Mucosa of descending colon (tissue), 3 donors: ENCODE results near the gene TULP3. TPM values are rescaled to one million over a fixed set of nuclear protein-coding genes. Genes with fewer than 3 reads are reported as not detected.
A peak's percentile ranks its signal among the peaks of the same experiment; 100 is the strongest.
"Not testable (repeated sequence)": the region's sequence is repeated elsewhere in the genome, so short reads cannot be mapped to it uniquely, and the experiment has no call there.

Source experiments
- ATAC-seq: fragments of 200-7000 bp; cut with Tn5 transposase; one replicate; pipeline ENCODE4 v1.9.1; 2020; ENCODE audit warnings: mild to moderate bottlenecking, moderate library complexity
- DNase-seq, 3 donors: peaks; one replicate each; pipeline ENCODE4 v3.0.0-alpha.2; 2020
- H3K36me3 ChIP-seq: fragments of 200-600 bp; one replicate; pipeline ENCODE4 v1.8.0; 2021; ENCODE audit warnings: low read depth, mild to moderate bottlenecking
- H3K4me1 ChIP-seq: fragments of 200-600 bp; one replicate; pipeline ENCODE4 v1.8.0; 2021; ENCODE audit warnings: low read depth, mild to moderate bottlenecking
- H3K4me3 ChIP-seq: fragments of 200-600 bp; one replicate; pipeline ENCODE4 v1.8.0; 2021; ENCODE audit warnings: mild to moderate bottlenecking
- H3K9me3 ChIP-seq: fragments of 200-600 bp; one replicate; pipeline ENCODE4 v1.8.0; 2021; ENCODE audit warnings: mild to moderate bottlenecking
- CTCF ChIP-seq: fragments of 200-600 bp; IDR thresholded peaks from one replicate; pipeline ENCODE4 v1.8.0; 2022; ENCODE audit warnings: antibody characterized with exemption, mild to moderate bottlenecking
- intact Hi-C, 2 donors: fragments of 100-400 bp; cut with DNase I in 1 of 2; cut with micrococcal nuclease in 1 of 2; formaldehyde crosslinking; loops; one replicate each; pipeline versions ENCODE4 v1.11.0 to v1.11.1; 2022; cut with DNase I, micrococcal nuclease
- total RNA-seq, 3 donors: library from RNA; stranded (reverse); fragmentation: NEBNext Ultra II Directional in 2 of 3; extraction: Animal tissue kit (Norgen Biotek cat#: 25700) in 2 of 3; gene quantifications; one replicate each; pipeline versions ENCODE4 v1.2.1 to v1.2.4, GENCODE V29; 2021 to 2023
- donor health status: DM: no; HTN: no; CAD: no; lungs with moderate emphysema.
- donor health status: DM: no; HTN: no; CAD: no.
- donor health status: DM: no; HTN: yes; CAD: no.

The TULP3 gene
- total RNA-seq, 3 donors from 2014 or later: 7.9 to 18.2 (median 8.2) TPM

GRCh38 chr12:2864198-2864597, 26.5 kb upstream of the TULP3 start:
- no peaks in the 10 kb centered on the region for H3K4me1 ChIP-seq
- no peak for TF ChIP-seq CTCF
- H3K36me3 ChIP-seq: no peaks in the 10 kb centered on the region
- H3K4me3 ChIP-seq: no peak overlapping the region
- intact Hi-C loops: no loop called here
- ATAC-seq (no peak), DNase-seq (no peak)
- H3K9me3 ChIP-seq: no peaks in the 10 kb centered on the region

- intact Hi-C loops, ATAC-seq, H3K4me1 ChIP-seq, H3K4me3 ChIP-seq, DNase-seq, H3K9me3 ChIP-seq, H3K36me3 ChIP-seq: not testable (repeated sequence)
Measured at GRCh38 chr12:2868986-2869632, 21.6 kb upstream of the TULP3 start.

- peaks cover 8% of the 10 kb centered on the region for H3K4me1 ChIP-seq
- TF ChIP-seq CTCF: no peak
- H3K4me3 ChIP-seq: peak overlapping the region; percentile 66
- DNase-seq: no peak
- H3K36me3 ChIP-seq: no peaks in the 10 kb centered on the region
- ATAC-seq: peak; percentile 74
- H3K9me3 ChIP-seq: no peaks in the 10 kb centered on the region
- intact Hi-C loops: no loop called here
Measured at GRCh38 chr12:2876431-2877046, 14.2 kb upstream of the TULP3 start.

DNA sequence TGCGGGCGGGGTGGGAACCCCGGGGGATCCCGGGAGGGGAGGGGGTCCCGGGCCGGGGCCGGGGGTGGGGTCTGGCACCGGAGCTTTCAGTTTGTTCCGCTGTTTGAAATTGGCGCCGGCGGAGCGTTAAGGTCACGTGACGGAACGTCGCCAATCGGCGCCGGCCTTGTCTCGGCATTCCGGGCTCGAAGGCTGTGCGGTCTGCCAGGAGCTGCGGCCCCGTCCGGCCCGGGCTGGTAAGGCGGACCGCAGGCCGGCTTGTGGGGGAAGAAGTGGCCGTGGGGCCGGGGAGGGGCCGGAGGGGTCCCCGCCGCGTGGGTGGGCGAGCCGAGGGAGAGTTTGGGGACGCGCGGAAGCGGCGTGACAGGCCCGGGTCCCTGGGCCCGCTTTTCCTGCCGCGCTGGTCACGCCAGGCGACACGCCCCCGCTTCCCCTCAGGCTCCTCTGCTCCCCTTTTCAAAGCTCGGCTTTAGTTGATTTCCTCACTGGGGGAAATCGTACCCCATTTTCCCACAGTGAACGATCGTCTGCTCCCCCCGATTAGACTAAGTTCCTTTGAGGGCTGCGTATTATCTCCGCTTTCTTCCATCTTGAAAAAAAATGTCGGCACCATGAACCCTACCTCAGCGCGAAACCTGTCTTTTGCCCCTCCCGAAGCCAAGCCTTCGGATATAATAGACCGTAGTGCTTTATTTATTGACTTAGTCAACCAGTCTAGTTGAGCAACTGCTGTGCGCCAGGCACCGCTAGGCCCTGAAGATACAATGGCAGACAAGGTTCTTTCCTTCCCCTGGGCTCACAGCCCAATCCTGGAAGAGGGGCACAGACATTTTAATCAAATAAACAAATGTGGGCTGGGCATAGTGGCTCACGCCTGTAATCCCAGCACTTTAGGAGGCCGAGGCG, 13.4 kb upstream of the TULP3 start, which contains the start of the genes FOXM1 and RHNO1:
TSS of gene FOXM1 (minus strand) at position 128 of the 906 bp plus-strand sequence. CDS start 2,696 bp downstream, outside the sequence.
TSS of gene RHNO1 (plus strand) at position 177 of the 906 bp plus-strand sequence. CDS start 8,144 bp downstream, outside the sequence.
- Histone ChIP-seq H3K36me3 (no peaks in the 10 kb centered on the region), H3K9me3 (no peaks in the 10 kb centered on the region), H3K4me3 (peak within 1 kb of the TSS; percentile 66), H3K4me1 (peaks cover 8% of the 10 kb centered on the region)
- ATAC-seq: peak; percentile 94
- TF ChIP-seq CTCF: no peak
- intact Hi-C loops: no loop called here
- DNase-seq: peak; percentile 93 to 94 (median 94)

GRCh38 chr12:2877953-2878732, 12.5 kb upstream of the TULP3 start:
- peaks cover 8% of the 10 kb centered on the region for H3K4me1 ChIP-seq
- no peaks in the 10 kb centered on the region for H3K9me3 ChIP-seq
- no peak overlapping the region for H3K4me3 ChIP-seq
- no peak for DNase-seq
- no peak for ATAC-seq
- no peaks in the 10 kb centered on the region for H3K36me3 ChIP-seq
- intact Hi-C loops: no loop called here
- no peak for TF ChIP-seq CTCF
